Measurements from ENCODE around the gene HSD11B2.
A peak's percentile ranks its signal among the peaks of the same experiment; 100 is the strongest.

The HSD11B2 gene

DNA sequence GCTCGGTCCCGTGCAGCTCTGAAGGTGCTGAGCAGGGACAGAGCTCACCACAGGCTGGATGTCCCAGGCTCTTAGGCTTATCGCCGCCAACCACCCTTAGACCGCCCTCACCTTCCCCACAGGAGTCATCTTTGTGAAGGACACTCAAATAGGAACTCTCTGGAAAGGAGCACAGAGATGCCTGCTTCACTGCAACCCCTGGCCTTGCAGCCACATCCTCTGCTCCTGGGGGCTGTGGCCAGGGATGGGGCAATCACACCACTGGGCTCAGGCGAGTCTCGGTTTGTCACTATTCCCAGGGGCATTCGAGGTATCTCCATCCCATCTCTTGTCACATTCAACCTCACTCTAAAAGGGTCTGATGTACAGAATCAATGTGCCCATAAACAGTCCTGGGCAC is 25.6 kb upstream of the HSD11B2 start:
- Histone ChIP-seq H3K14ac (ENCODE audit: low read length in 2 of 2) (no peak overlapping the region), H3K4me2 (ENCODE audit: low read length, poor library complexity, severe bottlenecking) (no peak overlapping the region), H3K9me3 (ENCODE audit: control insufficient read depth, low read length) (no peaks in the 10 kb centered on the region), H3K18ac (ENCODE audit: low read depth in 1 of 2, low read length in 2 of 2) (no peak overlapping the region), H3K79me1 (replicated peaks; ENCODE audit: low read length, poor library complexity, severe bottlenecking) (peaks cover 8% of the 10 kb centered on the region), H2AFZ (ENCODE audit: low read depth, low read length) (no peak overlapping the region), H2BK120ac (ENCODE audit: low read depth, low read length) (no peak overlapping the region), H4K91ac (ENCODE audit: low read length) (no peak overlapping the region), H3K4me3 (ENCODE audit: insufficient read depth in 1 of 2, low read depth in 1 of 2, low read length in 2 of 2) (peak overlapping the region in 1 of 2 experiments; percentile 48), H3K4ac (ENCODE audit: low read depth in 1 of 2, low read length in 2 of 2) (no peak overlapping the region), H3K4me1 (ENCODE audit: control insufficient read depth, insufficient read depth, low read depth, low read length) (peaks cover 16% of the 10 kb centered on the region), H3K9ac (ENCODE audit: low read length) (peak overlapping the region; percentile 87), H2AK5ac (ENCODE audit: low read length, severe bottlenecking) (no peak overlapping the region), H3K23ac (ENCODE audit: low read length in 2 of 2) (no peak overlapping the region), H4K8ac (ENCODE audit: low read length) (no peak overlapping the region), H2BK12ac (ENCODE audit: low read length in 2 of 2) (no peak overlapping the region), H3K36me3 (ENCODE audit: control insufficient read depth in 1 of 2, insufficient read depth in 2 of 2, low read depth in 1 of 2, low read length in 2 of 2) (peaks cover 0 to 4% of the 10 kb centered on the region in 2 experiments), H3K27ac (ENCODE audit: low read length, poor library complexity, severe bottlenecking) (no peak overlapping the region), H2BK15ac (ENCODE audit: low read depth, poor library complexity, severe bottlenecking) (no peak overlapping the region), H3K27me3 (ENCODE audit: control insufficient read depth in 1 of 2, insufficient read depth in 1 of 2, low read length in 2 of 2) (peaks cover 0 to 21% of the 10 kb centered on the region in 2 experiments), H2BK5ac (ENCODE audit: low read depth, low read length, poor library complexity, severe bottlenecking) (no peak overlapping the region)
- DNase-seq, result no peak
- WGBS, result 93% methylated on average over 8 of the region's 8 CpGs

DNA sequence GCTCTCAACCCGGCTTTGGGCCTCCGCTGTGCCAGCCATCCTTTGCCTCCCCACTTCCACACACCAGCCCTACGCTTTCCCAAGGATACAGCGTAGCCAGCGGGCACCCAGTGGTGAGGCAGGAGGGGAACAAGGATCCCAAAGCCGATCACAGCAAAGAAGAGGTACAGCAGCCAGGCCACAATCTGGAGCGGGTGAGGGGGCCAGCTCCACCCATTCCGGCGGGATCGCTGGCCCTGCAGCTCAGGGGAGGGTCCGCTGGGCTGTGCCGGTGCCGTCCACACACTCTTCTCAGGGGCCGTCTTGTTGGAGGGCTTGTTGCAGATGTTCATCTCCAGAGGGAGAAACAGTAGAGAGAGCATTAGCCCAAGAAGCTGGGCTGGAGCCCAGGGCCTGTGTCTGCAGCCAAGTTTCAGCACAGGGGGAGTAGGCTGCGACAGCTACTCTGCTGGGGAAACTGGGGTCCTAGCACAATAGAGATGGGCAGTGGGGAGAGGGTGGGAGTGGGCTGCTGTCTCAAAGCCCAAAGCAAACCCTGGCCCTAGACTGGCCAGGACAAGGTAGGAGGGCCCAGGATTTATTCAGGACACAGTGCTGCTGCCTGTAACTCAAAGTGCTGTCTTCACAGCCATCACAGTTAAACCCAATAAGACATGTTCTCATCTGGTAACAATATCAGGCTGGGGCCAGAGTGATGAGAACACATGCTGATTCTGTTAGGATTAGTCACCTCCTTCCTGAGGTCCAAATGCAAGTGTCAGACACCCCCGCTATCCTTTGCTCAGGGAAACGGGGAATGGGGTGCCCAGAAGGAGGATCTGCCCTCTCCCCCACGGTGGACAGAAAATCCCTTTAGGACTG is 24.6 kb upstream of the HSD11B2 start:
- H2AK5ac ChIP-seq (ENCODE audit: low read length, severe bottlenecking), result no peak overlapping the region
- H3K4me2 ChIP-seq (ENCODE audit: low read length, poor library complexity, severe bottlenecking), result no peak overlapping the region
- no peak overlapping the region for H4K91ac ChIP-seq (ENCODE audit: low read length)
- no peak overlapping the region for H3K4ac ChIP-seq (ENCODE audit: low read depth in 1 of 2, low read length in 2 of 2)
- DNase-seq, result peak; percentile 67
- H3K36me3 ChIP-seq (ENCODE audit: control insufficient read depth in 1 of 2, insufficient read depth in 2 of 2, low read depth in 1 of 2, low read length in 2 of 2), result peaks cover 0 to 4% of the 10 kb centered on the region in 2 experiments
- H2AFZ ChIP-seq (ENCODE audit: low read depth, low read length), result no peak overlapping the region
- peaks cover 0 to 11% of the 10 kb centered on the region in 2 experiments for H3K27me3 ChIP-seq (ENCODE audit: control insufficient read depth in 1 of 2, insufficient read depth in 1 of 2, low read length in 2 of 2)
- no peaks in the 10 kb centered on the region for H3K9me3 ChIP-seq (ENCODE audit: control insufficient read depth, low read length)
- H3K9ac ChIP-seq (ENCODE audit: low read length), result peak overlapping the region; percentile 87
- peak overlapping the region; percentile 49 for H4K8ac ChIP-seq (ENCODE audit: low read length)
- H2BK120ac ChIP-seq (ENCODE audit: low read depth, low read length), result no peak overlapping the region
- H3K4me3 ChIP-seq (ENCODE audit: insufficient read depth in 1 of 2, low read depth in 1 of 2, low read length in 2 of 2), result peak overlapping the region in 1 of 2 experiments; percentile 48
- H3K79me1 ChIP-seq (replicated peaks; ENCODE audit: low read length, poor library complexity, severe bottlenecking), result peaks cover 11% of the 10 kb centered on the region
- H3K4me1 ChIP-seq (ENCODE audit: control insufficient read depth, insufficient read depth, low read depth, low read length), result peaks cover 17% of the 10 kb centered on the region
- peak overlapping the region; percentile 9 to 19 for H3K18ac ChIP-seq (ENCODE audit: low read depth in 1 of 2, low read length in 2 of 2)
- no peak overlapping the region for H3K14ac ChIP-seq (ENCODE audit: low read length in 2 of 2)
- peak overlapping the region; percentile 12 for H2BK15ac ChIP-seq (ENCODE audit: low read depth, poor library complexity, severe bottlenecking)
- no peak overlapping the region for H2BK5ac ChIP-seq (ENCODE audit: low read depth, low read length, poor library complexity, severe bottlenecking)
- 78% methylated on average over 15 of the region's 18 CpGs for WGBS
- no peak overlapping the region for H3K23ac ChIP-seq (ENCODE audit: low read length in 2 of 2)
- no peak overlapping the region for H3K27ac ChIP-seq (ENCODE audit: low read length, poor library complexity, severe bottlenecking)
- H2BK12ac ChIP-seq (ENCODE audit: low read length in 2 of 2), result no peak overlapping the region

DNA sequence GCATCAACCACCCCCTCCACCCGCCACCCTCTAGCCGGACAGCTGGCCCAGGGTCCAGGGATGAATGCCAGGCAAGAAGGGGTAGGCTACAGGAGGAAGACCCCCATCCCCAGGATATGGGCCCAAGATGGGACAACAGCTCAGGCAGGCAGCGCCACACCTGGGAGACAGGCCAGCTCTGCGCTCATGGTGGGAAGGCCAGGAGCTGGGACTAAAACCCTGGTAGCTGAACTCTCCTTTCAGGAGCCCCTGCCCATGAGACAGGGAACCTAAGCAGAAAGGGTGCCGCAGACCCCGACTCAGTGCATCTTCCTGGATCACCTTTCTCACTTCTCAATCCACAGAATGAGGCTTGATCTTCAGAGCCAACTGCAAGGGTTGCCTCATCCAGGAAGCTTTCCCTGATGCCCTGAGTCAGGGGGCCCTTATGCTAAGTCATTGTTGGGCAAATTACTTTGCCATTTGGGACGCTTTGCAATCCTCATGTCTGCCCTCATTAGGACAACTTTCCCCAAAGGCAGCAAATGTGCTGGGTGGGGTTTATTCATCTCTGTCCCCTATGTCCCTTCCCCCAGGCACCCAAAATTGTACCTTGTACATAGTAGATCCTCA is 23.6 kb upstream of the HSD11B2 start:
- H3K23ac ChIP-seq (ENCODE audit: low read length in 2 of 2), result no peak overlapping the region
- H3K9me3 ChIP-seq (ENCODE audit: control insufficient read depth, low read length), result no peaks in the 10 kb centered on the region
- H3K27me3 ChIP-seq (ENCODE audit: control insufficient read depth in 1 of 2, insufficient read depth in 1 of 2, low read length in 2 of 2), result peaks cover 0 to 1% of the 10 kb centered on the region in 2 experiments
- no peak overlapping the region for H3K27ac ChIP-seq (ENCODE audit: low read length, poor library complexity, severe bottlenecking)
- no peak overlapping the region for H2BK5ac ChIP-seq (ENCODE audit: low read depth, low read length, poor library complexity, severe bottlenecking)
- H4K91ac ChIP-seq (ENCODE audit: low read length), result no peak overlapping the region
- 94% methylated on average over 7 of the region's 7 CpGs for WGBS
- peak overlapping the region; percentile 87 for H3K9ac ChIP-seq (ENCODE audit: low read length)
- peak overlapping the region in 1 of 2 experiments; percentile 27 for H3K4me3 ChIP-seq (ENCODE audit: insufficient read depth in 1 of 2, low read depth in 1 of 2, low read length in 2 of 2)
- peak overlapping the region; percentile 93 for H2BK15ac ChIP-seq (ENCODE audit: low read depth, poor library complexity, severe bottlenecking)
- peaks cover 17% of the 10 kb centered on the region for H3K4me1 ChIP-seq (ENCODE audit: control insufficient read depth, insufficient read depth, low read depth, low read length)
- no peak overlapping the region for H3K14ac ChIP-seq (ENCODE audit: low read length in 2 of 2)
- no peak for DNase-seq
- H3K79me1 ChIP-seq (replicated peaks; ENCODE audit: low read length, poor library complexity, severe bottlenecking), result peaks cover 11% of the 10 kb centered on the region
- H3K4ac ChIP-seq (ENCODE audit: low read depth in 1 of 2, low read length in 2 of 2), result peak overlapping the region in 1 of 2 experiments; percentile 24
- peak overlapping the region; percentile 1 for H2AK5ac ChIP-seq (ENCODE audit: low read length, severe bottlenecking)
- H2BK120ac ChIP-seq (ENCODE audit: low read depth, low read length), result no peak overlapping the region
- H2AFZ ChIP-seq (ENCODE audit: low read depth, low read length), result no peak overlapping the region
- peak overlapping the region; percentile 9 to 19 for H3K18ac ChIP-seq (ENCODE audit: low read depth in 1 of 2, low read length in 2 of 2)
- no peak overlapping the region for H3K4me2 ChIP-seq (ENCODE audit: low read length, poor library complexity, severe bottlenecking)
- H2BK12ac ChIP-seq (ENCODE audit: low read length in 2 of 2), result no peak overlapping the region
- no peak overlapping the region for H4K8ac ChIP-seq (ENCODE audit: low read length)
- peaks cover 0 to 4% of the 10 kb centered on the region in 2 experiments for H3K36me3 ChIP-seq (ENCODE audit: control insufficient read depth in 1 of 2, insufficient read depth in 2 of 2, low read depth in 1 of 2, low read length in 2 of 2)

DNA sequence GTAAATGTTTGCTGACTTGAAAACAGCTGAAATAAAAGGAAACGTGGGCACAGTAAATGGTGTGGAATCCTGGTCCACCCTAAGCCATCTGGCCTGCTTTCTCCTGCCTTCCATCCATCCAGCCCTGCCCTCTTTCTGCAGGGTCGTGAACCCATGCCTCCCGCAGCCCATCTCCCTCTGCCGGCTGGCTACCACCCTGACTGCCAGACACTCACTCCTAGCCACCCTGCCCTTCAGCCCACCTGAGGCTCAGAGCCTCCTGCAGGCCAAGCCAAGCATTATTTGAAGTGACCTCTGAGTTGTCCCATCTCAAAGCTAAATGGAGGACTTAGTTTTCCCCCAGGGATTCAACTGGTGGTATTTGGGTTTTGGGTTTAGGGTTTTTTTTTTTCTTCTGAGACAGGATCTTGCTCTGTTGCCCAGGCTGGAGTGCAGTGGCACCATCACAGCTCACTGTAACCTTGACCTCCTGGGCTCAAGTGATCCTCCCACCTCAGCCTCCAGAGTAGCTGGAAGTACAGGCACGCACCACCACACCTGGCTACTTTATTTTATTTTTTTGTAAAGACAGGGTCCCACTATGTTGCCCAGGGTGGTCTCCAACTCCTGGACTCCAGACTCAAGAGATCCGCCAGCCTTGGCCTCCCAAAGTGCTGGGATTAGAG is 23.0 kb upstream of the HSD11B2 start:
- DNase-seq, result no peak
- H3K4me1 ChIP-seq (ENCODE audit: control insufficient read depth, insufficient read depth, low read depth, low read length), result peaks cover 17% of the 10 kb centered on the region
- no peak overlapping the region for H2BK12ac ChIP-seq (ENCODE audit: low read length in 2 of 2)
- no peak overlapping the region for H3K18ac ChIP-seq (ENCODE audit: low read depth in 1 of 2, low read length in 2 of 2)
- no peak overlapping the region for H4K8ac ChIP-seq (ENCODE audit: low read length)
- no peak overlapping the region for H3K4ac ChIP-seq (ENCODE audit: low read depth in 1 of 2, low read length in 2 of 2)
- H3K27me3 ChIP-seq (ENCODE audit: control insufficient read depth in 1 of 2, insufficient read depth in 1 of 2, low read length in 2 of 2), result no peaks in the 10 kb centered on the region
- H3K14ac ChIP-seq (ENCODE audit: low read length in 2 of 2), result no peak overlapping the region
- H2BK15ac ChIP-seq (ENCODE audit: low read depth, poor library complexity, severe bottlenecking), result peak overlapping the region; percentile 54
- H2BK120ac ChIP-seq (ENCODE audit: low read depth, low read length), result no peak overlapping the region
- no peak overlapping the region for H3K4me2 ChIP-seq (ENCODE audit: low read length, poor library complexity, severe bottlenecking)
- H3K9me3 ChIP-seq (ENCODE audit: control insufficient read depth, low read length), result no peaks in the 10 kb centered on the region
- H3K79me1 ChIP-seq (replicated peaks; ENCODE audit: low read length, poor library complexity, severe bottlenecking), result peaks cover 11% of the 10 kb centered on the region
- no peak overlapping the region for H2AFZ ChIP-seq (ENCODE audit: low read depth, low read length)
- no peak overlapping the region for H2BK5ac ChIP-seq (ENCODE audit: low read depth, low read length, poor library complexity, severe bottlenecking)
- peak overlapping the region; percentile 87 for H3K9ac ChIP-seq (ENCODE audit: low read length)
- 85% methylated on average over 6 of the region's 6 CpGs for WGBS
- peaks cover 0 to 4% of the 10 kb centered on the region in 2 experiments for H3K36me3 ChIP-seq (ENCODE audit: control insufficient read depth in 1 of 2, insufficient read depth in 2 of 2, low read depth in 1 of 2, low read length in 2 of 2)
- H3K23ac ChIP-seq (ENCODE audit: low read length in 2 of 2), result no peak overlapping the region
- H3K4me3 ChIP-seq (ENCODE audit: insufficient read depth in 1 of 2, low read depth in 1 of 2, low read length in 2 of 2), result no peak overlapping the region
- no peak overlapping the region for H2AK5ac ChIP-seq (ENCODE audit: low read length, severe bottlenecking)
- no peak overlapping the region for H4K91ac ChIP-seq (ENCODE audit: low read length)
- H3K27ac ChIP-seq (ENCODE audit: low read length, poor library complexity, severe bottlenecking), result no peak overlapping the region

Measured in mesenchymal stem cell (in vitro differentiated cells and primary cell).